Measurements from ENCODE around the gene DHRS3.

The DHRS3 gene

DNA sequence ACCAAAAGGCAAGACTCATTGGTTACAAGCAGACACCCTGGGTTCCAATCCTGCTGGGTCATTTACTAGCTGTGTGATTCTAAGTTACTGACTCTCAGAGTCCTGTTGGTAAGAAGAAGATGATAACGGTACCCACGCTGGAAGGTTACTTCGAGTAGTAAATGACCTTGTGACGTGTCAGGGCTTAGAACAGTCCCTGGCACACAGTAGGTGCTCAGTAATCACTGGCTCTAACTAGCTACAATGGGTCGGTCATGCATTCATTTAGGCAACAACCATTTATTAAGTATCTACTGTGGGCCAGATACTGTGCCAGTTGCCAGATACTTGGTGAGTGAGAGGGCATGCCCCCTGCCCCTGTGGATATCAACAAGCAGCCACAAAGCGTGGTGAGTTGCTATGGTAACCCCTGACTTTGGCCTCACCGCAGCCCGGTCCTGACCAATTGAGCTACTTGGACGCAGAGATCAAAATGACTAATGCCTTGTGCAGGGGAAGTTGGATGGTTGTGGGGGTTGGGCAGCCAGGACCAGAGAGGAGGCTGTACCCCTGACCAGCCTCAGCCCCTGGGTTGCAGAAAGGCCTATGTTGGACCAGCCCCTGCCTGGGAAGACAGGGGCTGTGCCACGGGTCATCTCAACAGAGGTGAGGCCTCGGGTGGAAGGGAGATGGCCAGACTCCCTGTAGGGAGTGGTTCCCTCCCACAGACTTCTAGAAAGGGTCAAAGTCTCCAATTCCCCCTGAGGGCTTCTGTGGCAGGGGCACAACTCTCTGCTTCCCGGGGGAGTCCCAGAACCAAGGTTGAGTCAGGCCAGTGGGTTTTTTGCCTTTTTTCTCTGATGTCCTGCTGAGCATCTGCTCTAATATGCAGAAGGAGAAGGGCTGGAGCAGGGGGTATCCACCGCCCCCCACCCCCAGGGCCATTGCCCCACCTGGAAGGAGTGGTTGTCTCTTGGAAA is 16.0 kb downstream of the DHRS3 start:
- H3K27me3 ChIP-seq (ENCODE audit: control insufficient read depth, insufficient read depth, low read length) = no peaks in the 10 kb centered on the region
- H3K9ac ChIP-seq = no peak overlapping the region
- no peak overlapping the region for H3K27ac ChIP-seq
- no peak overlapping the region for H2AFZ ChIP-seq
- H3K9me3 ChIP-seq (ENCODE audit: control insufficient read depth, low read length) = no peaks in the 10 kb centered on the region
- H3K4me3 ChIP-seq (ENCODE audit: low read depth, low read length) = no peak overlapping the region
- TF ChIP-seq, protein P1, sequence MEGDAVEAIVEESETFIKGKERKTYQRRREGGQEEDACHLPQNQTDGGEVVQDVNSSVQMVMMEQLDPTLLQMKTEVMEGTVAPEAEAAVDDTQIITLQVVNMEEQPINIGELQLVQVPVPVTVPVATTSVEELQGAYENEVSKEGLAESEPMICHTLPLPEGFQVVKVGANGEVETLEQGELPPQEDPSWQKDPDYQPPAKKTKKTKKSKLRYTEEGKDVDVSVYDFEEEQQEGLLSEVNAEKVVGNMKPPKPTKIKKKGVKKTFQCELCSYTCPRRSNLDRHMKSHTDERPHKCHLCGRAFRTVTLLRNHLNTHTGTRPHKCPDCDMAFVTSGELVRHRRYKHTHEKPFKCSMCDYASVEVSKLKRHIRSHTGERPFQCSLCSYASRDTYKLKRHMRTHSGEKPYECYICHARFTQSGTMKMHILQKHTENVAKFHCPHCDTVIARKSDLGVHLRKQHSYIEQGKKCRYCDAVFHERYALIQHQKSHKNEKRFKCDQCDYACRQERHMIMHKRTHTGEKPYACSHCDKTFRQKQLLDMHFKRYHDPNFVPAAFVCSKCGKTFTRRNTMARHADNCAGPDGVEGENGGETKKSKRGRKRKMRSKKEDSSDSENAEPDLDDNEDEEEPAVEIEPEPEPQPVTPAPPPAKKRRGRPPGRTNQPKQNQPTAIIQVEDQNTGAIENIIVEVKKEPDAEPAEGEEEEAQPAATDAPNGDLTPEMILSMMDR (IDR thresholded peaks at IDR 0.05) = no peak
- H3K36me3 ChIP-seq (ENCODE audit: control insufficient read depth, insufficient read depth, low read length) = no peaks in the 10 kb centered on the region
- H3K4me1 ChIP-seq = peaks cover 15% of the 10 kb centered on the region
- H3K4me2 ChIP-seq (ENCODE audit: low read length) = peak overlapping the region; percentile 23
- peaks cover 5% of the 10 kb centered on the region for H3K79me2 ChIP-seq

DNA sequence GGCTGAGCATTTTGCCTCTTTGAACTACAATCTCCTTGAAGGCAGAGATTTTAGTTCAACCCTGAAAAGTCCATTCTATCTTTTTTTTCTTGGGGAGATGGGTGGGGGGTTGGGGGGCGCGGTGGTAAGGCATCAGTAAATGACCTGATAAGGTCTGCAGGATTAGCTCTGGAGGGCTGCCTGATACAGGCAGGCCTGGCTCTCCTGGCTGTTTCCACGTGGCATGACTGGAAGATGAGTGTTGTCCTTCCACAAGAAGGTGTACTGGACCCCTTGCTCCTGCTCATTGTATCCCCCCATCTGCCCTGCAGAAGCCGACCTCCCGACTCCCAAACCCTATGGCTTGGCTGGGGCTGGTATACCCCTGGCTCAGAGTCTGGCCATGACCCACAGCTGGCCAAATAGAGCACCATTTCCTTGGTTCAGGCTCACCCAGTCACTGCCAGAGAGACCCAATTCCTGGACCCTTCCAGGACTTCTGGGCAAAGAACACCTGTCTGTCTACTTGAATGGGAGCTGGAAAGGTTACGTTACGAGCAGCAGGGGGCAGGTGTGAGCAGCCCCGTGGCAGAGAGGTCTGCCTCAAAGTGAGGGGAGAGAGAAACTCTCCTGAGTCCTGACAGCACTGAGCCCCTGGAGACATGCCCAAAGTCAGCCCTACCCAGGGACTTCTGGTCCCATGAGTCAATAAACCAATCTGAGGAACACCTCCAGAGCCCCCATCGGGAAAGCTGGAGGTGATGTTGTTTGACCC is 17.0 kb downstream of the DHRS3 start:
- Histone ChIP-seq H3K4me3 (ENCODE audit: low read depth, low read length) (no peak overlapping the region), H2AFZ (no peak overlapping the region), H3K36me3 (ENCODE audit: control insufficient read depth, insufficient read depth, low read length) (no peaks in the 10 kb centered on the region), H3K27ac (peak overlapping the region; percentile 71), H3K27me3 (ENCODE audit: control insufficient read depth, insufficient read depth, low read length) (no peaks in the 10 kb centered on the region), H3K4me2 (ENCODE audit: low read length) (peak overlapping the region; percentile 28), H3K9me3 (ENCODE audit: control insufficient read depth, low read length) (no peaks in the 10 kb centered on the region), H3K4me1 (peaks cover 15% of the 10 kb centered on the region), H3K9ac (no peak overlapping the region), H3K79me2 (peaks cover 5% of the 10 kb centered on the region)
- TF ChIP-seq, protein P1 (IDR thresholded peaks at IDR 0.05) = peak; percentile 50

DNA sequence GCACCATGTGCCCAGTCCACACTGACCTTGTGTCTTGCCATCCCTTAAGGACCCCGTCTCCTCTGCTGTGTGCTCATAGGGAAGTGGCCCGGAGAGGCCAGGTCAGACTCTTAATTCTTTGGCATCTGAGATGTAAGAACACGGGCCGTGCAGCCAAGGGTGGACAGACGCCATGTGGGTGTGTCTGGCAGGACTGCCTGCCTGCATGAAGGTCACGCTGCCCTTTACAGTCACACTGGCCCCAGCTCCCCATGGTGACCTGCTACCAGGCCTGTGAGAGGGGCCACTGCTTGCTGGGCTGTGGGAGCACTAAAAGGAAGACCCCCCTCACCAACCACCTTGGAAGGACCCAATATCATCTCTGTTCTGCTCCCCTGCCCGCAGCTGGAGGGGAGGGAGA is 17.7 kb downstream of the DHRS3 start:
- Histone ChIP-seq H2AFZ (peak overlapping the region; percentile 47), H3K36me3 (ENCODE audit: control insufficient read depth, insufficient read depth, low read length) (no peaks in the 10 kb centered on the region), H3K4me3 (ENCODE audit: low read depth, low read length) (peak overlapping the region; percentile 29), H3K9me3 (ENCODE audit: control insufficient read depth, low read length) (no peaks in the 10 kb centered on the region), H3K79me2 (peaks cover 5% of the 10 kb centered on the region), H3K9ac (no peak overlapping the region), H3K4me1 (peaks cover 15% of the 10 kb centered on the region), H3K27me3 (ENCODE audit: control insufficient read depth, insufficient read depth, low read length) (no peaks in the 10 kb centered on the region), H3K27ac (peak overlapping the region; percentile 71), H3K4me2 (ENCODE audit: low read length) (peak overlapping the region; percentile 28)
- TF ChIP-seq, protein P1 (IDR thresholded peaks at IDR 0.05) = no peak

DNA sequence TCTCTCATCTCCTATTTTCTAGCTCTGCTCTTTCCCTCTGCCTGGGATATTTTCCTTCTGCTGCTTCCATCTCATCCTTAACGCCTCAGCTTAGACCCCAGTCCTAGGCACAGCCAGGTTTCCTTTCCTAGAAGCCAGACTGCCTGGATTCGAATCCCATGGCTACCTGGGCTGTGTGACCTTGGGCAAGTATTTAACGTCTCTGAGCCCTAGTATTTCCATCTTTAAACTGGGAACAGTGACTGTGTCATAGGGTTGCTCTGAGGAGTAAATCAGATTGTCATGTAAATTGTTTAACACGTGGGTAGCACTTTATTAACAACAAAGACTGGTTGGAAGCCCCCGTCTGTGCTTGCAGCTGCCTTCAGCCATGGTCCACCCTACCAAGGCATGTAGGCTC is 18.4 kb downstream of the DHRS3 start:
- H3K79me2 ChIP-seq = peaks cover 5% of the 10 kb centered on the region
- no peak overlapping the region for H2AFZ ChIP-seq
- H3K9me3 ChIP-seq (ENCODE audit: control insufficient read depth, low read length) = no peaks in the 10 kb centered on the region
- no peaks in the 10 kb centered on the region for H3K36me3 ChIP-seq (ENCODE audit: control insufficient read depth, insufficient read depth, low read length)
- H3K4me2 ChIP-seq (ENCODE audit: low read length) = peak overlapping the region; percentile 28
- H3K4me1 ChIP-seq = peaks cover 15% of the 10 kb centered on the region
- TF ChIP-seq, protein P1 (IDR thresholded peaks at IDR 0.05) = no peak
- no peak overlapping the region for H3K9ac ChIP-seq
- no peak overlapping the region for H3K4me3 ChIP-seq (ENCODE audit: low read depth, low read length)
- no peaks in the 10 kb centered on the region for H3K27me3 ChIP-seq (ENCODE audit: control insufficient read depth, insufficient read depth, low read length)
- peak overlapping the region; percentile 71 for H3K27ac ChIP-seq
